Right kidney (tissue), 9 donors: Measurements from ENCODE around the gene ZC3H12A.
A peak's percentile ranks its signal among the peaks of the same experiment; 100 is the strongest.

ENCODE experiments used
- DNase-seq: peaks from one replicate; pipeline ENCODE4 v3.0.0-alpha.2; 2016
- long read RNA-seq, 8 donors: transcript quantifications; one replicate each; lab custom pipeline, GENCODE V29; 2026

Gene ZC3H12A
- long read RNA-seq, donor 1, partial matches to known transcripts: 0 of 1 reads
- long read RNA-seq, donor 1, other reads (novel, unspliced or antisense): 0 of 1 reads
- long read RNA-seq, donor 2: 0 reads
- long read RNA-seq, donor 3: 0 reads
- long read RNA-seq, donor 4, partial matches to known transcripts: 0 of 1 reads
- long read RNA-seq, donor 4, other reads (novel, unspliced or antisense): 0 of 1 reads
- long read RNA-seq, donor 5: 0 reads
- long read RNA-seq, donor 6: 0 reads
- long read RNA-seq, donor 7: 0 reads
- long read RNA-seq, donor 8: 0 reads

DNA sequence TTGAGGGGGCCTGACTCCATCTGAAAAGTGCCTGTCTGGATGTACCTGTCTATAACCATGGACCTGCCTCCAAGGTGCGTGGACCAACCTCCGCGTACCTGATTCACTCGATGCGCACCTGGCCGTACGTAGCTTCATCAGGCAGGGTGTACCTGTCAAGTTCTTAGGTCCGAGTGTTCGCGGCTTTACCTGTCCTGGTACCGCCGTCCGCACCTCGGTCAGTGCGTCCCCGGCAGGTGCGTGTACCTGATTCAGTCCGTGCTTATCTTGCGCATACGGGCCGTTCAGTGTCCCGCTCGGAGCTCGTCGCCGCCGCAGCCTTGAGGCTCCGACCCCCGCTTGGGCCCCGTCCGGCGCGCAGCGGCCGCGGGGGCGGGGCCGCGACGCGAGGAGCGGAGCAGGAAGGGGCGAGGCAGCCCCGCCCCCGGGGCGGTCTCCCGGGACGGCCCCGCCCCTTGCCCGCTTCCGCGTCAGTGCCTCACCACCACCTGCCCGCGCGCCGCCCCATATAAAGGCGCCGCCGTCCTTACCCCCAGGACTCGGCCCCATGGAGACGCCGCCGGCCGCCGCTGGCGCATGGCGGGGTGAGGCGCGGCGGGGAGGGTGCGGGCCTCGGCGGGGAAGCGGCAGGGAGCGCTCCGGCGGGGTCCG lies at the start of gene ZC3H12A:
ZC3H12A (plus strand) TSS at position 535 of the 651 bp plus-strand sequence. CDS start 917 bp downstream, outside the sequence.
- DNase-seq: peak; percentile 88

DNA sequence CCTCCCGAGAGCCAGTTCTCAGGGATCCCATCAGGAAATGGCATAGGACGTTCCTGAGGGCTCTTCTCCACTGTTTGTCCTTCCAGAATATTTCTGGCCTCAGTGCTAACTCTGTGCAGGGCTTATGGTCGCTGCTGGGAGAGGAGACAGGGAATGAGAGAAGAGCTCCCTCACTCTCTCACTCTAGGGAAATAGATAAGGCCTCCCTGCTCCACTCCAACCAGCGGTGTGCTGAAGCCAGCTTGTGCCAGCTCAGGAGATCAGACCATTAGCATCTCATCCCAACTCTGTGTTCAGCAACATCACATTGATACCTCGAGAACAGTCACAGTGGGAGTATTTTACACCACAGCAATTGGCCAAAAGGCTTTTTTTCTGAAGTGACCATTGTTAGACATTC lies 49.2 kb upstream of the ZC3H12A start:
- no peak for DNase-seq

DNA sequence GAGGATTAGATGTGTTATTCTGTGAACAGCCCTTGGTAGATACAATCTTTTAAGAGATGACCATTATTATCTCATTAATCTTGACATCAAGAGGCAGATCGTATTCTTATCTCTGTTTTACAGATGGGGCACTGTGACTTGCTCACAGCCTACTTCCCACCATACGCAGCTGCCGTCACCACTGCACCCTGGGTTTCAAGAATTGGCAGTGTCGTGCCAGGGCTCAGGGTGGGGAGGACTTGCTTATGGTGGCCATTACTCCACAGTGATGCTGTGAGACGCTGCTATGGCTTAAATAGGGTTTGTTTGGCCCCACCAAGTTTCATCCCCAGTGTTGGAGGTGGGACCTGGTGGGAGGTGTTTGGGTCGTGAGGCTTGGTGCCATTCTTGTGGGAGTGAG lies 45.4 kb upstream of the ZC3H12A start:
- no peak for DNase-seq

DNA sequence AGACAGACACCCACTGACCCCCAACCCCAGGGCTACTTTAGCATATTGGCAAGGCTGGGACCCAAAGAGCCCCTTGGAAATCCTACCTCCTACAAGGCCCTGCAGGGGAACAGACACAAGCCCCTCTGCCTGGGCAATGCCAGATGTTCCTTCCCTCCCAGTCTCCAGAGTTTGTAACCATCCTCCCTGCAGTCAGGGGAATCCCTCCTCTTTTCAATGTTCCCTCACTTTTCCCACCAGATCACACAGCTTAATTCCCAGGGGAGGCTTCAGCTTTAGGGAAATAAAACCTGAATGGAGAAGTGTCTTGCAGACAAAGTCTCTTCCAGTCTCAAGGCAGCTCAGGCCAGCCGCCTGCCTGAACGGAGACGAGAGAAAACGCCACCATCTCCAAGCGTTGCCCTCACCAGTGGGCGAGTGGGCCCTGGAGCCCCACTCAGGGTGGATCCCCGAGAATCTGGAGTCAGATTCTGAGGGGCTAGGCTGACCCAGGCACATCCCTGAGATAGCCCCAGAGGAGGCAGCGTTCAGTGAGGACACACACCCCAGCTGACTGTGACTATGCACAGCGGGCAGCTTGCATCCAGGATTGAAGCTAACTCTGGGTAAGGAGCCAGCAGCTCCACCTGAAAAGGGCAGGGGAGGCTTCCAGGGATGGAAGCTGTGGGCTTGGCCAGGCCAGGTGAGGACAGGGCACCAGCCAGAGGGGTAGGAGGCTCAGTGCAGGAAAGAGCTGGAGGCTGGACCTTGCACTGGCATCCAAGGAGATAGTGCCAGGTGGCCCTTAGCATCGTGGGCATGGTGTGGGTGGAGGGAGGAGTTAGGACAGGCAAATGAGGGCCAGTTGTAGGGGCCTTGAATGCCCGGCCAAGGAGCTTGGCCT lies 44.0 kb upstream of the ZC3H12A start:
- DNase-seq: no peak

DNA sequence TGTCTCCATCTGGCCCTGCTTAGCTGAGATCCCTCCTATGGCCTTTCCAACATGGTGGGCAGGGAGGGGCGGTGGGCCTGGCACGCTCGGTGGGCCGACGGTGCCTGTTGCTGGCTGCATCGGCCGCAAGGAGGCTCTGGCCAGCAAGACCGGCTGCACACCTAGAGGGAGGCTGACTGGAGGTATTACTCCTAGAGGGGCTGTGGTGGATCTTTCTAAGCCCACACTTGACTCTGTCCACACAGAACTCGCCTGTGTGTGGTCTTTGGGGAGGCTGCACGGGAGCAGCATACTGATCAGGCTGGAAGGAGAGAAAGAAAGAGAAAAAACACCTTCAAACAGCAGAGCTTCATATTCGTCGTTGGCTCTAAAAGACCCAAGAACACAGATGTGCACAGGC lies 41.7 kb upstream of the ZC3H12A start:
- no peak for DNase-seq

DNA sequence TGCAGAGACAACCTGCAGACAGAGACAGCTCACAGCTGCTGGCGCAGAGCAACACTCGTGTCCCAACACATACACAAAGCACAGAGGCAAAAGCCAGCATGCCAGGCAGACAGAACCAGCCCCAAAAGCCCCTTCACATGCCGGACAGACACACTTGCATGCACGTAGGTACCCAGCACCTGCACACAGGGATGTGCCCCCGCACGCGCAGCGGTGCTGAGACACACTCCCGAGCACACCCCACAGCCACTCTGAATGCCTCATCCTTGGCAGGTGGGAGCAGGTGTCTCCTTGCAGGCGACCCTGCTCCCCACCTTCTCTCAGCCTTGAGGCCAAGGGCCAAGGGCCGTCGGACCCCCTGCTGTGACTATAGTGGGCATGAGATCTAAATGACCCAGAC lies 41.2 kb upstream of the ZC3H12A start:
- DNase-seq: no peak

DNA sequence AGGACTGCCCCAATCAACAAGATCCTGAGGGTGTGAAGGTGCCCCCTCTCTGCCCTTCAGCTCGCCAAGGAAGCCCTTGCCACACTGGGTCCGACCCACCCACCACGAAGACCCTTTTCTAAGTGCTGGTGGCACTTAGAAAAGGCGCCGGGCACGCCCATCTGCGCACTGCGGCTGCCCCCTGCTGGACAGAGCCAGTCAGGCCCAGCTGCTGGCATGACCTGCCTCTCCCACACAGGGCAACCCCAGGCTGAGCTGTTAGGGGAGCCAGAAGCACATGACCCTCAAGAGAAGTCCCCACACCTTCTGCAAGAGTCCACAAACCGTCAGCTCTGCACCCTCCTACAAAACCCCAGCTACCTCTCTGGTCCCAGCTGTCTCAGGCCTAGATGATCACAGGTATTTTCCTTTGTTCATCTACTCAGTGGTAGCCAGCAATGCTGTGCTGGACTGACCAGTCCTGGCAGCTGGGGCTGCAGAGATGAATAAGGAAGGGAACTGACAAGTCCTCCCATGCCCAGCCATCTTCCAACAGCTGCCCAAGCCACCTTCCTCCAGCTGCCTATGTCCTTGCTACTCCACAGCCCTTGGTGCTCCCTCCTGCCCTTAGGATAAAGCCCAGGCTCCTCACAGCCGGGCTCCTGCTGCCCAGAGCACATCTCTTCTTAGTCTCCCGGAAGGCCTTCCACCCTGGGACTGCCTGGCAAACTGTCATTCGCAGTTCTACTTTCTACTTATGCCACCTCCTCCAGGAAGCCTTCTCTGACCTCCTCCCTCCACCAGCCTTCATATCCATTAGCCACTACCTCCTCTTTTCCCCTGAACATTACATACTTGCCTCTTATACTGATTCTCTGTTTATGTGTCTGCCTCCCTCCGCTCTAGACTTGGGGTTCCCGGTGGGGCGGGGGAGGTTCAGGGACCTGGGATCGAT lies 39.8 kb upstream of the ZC3H12A start:
- DNase-seq: peak; percentile 51

DNA sequence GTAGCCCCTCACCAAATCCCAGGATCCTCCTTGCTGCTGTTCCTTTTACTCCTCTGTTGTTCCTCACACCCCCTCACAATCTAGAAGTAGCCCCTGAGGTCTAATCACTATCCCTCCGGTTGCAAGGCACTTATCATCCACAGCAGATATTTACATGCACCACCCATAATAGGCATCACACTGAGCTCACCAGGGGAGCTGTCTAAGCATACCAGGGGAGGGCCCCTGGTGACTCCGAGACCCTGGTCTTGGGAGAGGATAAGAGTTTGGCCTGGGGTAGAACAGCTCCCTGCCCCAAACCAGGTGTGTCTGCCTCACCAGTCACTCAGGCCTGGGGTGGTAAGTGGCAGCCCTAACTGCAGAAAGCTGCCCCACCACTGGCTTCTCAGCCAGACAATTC lies 37.3 kb upstream of the ZC3H12A start:
- no peak for DNase-seq

DNA sequence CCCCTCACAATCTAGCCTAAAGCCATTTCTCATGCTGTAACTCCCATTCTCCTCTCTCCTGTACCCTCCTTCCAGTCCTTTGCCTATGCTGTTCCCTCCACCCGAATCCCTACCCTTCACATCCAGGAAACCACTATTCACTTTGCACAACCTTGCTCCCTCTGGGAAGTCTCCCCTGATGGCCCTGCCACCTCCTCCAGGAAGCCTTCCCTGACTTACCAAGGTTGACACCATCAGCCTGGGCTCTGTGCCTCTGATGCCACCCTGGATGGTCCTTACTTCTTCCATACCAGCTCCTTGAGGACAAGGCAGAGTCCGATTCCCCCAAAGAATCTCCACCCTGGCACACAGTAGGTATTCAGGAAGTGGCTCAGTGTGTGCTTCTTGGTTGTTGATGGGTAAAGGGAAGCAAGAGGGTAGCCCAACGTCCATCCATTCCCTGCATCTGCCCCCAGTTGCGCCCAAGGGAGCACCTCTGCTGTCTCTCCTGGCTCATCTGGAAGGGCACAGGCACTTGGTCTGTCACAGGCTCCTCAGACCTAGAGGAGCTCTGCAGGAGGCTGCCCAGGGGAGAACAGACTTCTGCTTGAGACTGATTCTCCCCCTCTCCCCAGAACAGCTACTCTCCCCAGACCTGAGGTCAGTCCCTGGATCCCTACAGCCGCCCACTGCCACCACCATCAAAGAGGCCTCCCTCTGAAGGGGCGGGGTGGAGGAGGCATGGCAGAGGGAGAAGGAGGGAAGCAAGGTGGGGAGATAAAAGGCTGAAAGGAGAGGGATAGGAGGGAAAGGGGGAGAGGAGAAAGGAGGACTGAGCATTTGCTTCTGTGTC lies 36.1 kb upstream of the ZC3H12A start:
- no peak for DNase-seq

DNA sequence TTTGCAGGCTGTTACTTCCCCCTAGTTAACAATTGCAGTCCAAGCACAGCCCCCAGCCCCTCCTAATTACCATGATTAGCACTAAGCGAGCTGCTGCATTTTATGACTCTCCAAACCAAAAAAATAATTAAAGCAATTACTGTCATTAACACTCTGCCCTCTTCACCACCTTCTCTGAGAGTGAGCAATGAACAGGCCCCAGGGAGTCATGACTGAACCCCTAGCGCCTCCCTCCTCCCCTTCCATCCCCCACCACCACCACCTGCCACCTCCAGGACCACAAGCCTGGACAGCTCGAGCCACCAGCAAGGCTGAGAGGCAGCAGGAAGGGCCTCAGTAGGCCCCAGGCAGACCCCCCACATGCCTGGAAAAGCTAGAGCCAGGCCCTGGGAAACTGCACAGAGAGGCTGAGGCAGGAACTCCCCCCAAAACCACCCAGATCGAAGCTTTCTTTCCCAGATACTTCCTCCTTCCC lies 35.5 kb upstream of the ZC3H12A start:
- no peak for DNase-seq

DNA sequence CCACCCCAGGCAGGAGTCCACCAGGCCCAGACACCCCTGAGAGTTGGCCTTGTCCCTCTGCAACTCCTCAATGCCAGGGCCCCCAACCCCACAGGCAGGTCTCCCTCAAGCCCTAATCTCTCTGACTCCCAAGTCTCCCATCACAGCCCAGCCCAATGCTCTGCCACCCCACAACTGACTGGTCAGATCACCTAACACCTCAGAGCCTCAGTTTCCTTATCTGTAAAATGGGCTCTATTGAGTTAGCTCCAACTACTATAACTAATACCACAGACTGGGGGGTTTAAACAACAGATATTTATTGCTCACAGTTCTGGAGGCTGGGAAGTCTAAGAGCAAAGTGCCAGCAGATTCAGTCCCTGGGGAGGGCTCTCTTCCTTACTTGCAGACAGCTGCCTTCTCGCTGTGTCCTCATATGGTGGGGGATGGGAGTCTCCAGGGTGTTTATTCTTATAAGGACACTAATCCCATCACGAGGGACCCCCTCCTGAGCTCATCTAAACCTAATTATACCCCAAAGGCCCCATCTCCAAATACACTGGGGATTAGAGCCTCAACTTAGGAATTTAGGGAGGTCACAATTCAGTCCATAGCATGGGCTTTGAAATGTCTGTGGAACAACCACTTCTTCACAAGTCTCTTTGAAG lies 34.9 kb upstream of the ZC3H12A start:
- DNase-seq: no peak

DNA sequence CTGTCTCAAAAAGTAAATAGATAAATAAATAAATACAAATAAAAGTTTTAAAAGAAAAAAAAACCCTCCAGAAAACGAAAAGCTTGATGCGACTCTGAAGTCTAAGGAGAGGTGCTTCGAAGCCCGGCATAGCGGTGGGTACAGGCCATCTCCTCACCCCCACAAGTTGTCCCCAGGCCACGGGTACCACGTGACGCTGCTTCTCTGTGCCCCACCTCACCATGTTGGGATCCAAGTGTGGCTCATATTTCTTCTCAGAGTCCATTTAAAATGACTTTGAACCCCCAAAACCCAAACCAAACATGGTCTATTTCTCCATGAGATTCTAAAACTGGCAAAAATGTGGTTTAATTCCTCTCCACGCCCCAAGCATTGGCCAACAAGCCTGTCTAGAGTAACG lies 32.9 kb upstream of the ZC3H12A start:
- DNase-seq: no peak

DNA sequence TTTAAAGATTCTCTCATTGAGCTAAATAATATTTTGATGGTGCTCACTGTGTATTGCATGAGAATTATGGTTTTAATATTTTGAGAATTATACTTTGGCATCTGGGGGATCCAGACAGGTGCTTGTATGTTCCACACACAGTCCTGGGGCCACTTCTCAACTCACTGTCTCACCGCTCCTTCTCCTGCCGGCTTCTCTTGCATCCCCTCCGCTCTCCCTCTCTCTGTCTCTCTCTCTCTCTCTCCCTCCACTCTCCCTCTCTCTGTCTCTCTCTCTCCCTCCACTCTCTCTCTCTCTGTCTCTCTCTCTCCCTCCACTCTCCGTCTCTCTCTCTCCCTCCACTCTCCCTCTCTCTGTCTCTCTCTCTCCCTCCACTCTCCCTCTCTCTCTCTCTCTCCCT lies 32.2 kb upstream of the ZC3H12A start:
- DNase-seq: no peak

DNA sequence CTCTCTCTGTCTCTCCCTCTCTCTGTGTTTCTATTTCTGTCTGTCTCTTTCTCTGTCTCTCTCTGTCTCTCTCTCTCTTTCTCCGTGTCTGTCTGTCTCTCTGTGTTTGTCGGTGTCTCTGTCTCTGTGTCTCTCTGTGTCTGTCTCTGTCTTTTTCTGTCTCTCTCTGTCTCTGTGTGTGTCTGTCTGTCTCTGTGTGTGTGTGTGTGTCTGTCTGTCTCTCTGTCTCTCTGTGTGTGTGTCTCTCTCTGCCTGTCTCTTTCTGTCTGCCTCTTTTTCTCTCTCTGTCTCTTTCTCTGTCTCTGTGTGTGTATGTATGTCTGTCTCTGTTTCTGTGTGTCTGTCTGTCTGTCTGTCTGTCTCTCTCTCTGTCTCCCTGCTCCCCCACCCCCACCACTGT lies 31.7 kb upstream of the ZC3H12A start:
- DNase-seq: no peak

DNA sequence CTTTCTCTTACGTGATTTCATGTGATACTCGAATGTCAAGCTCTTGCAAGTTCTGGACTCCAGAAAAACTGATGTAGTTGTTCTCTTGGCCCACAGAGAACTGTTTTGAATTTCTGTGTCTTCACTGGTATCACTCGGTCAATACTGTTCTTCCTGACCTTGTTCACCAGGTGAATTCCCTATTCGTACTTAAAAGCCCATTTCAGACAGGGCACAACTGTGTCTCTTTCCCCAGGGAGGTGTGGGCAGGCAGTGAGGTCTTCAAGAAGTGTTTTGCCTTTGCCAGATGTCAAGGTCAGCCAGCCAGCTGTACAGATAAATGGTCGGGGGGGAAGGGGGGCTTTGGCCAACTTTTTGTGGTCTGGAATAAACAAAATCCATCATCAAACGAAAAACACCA lies 27.5 kb upstream of the ZC3H12A start:
- no peak for DNase-seq

DNA sequence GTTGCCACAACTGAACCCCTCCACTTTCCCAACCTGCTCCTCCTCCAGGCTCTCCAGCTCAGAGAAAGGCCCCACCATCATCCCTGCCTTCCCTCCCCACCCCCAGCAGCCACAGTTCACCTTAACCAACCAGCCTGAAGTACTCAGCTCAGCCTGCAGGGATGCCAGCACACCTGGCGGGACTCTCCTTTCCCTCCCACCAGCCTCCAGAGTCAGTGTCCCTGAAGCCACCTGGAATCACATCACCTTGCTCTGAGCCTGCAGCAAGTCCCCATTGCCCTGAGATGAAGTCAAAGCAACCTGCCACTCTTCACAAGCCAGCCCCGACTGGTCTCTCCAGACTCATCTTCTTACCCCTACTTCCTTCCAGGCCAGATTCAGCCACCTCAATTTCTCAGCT lies 26.2 kb upstream of the ZC3H12A start:
- DNase-seq: no peak

DNA sequence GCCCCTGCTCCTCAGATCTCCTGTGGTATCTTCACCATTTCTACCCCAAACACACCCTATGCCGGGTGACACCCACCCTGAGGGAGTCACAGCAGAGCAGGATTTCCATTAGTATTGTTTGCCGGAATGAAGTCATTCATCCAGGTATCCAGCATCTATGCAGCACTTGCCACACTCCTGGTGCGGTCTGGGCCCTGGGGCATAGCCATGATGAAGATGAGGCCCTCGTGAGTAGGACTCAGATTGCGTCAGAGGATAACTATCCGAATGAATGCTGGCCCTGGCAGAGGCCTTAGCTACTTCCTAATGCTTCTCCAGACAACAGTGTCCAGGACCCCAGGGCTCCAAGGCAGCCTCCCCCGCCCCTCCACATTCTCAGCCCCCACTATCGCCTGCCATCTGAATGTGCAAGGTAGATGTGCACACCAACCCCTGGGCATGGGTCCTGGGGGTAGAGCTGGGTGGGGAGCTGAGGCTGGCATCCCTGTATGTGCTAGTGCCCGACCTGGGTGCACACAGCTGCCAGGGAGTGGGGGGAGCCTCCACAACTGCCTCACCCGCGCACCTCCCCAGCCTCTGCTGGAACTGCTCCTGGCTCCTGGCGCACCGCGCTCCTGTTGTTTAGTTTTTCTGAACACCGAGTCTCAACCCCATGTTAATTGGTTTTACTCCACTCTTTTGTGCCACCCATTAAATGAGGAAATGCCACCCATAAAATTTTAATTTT lies 25.5 kb upstream of the ZC3H12A start:
- no peak for DNase-seq

DNA sequence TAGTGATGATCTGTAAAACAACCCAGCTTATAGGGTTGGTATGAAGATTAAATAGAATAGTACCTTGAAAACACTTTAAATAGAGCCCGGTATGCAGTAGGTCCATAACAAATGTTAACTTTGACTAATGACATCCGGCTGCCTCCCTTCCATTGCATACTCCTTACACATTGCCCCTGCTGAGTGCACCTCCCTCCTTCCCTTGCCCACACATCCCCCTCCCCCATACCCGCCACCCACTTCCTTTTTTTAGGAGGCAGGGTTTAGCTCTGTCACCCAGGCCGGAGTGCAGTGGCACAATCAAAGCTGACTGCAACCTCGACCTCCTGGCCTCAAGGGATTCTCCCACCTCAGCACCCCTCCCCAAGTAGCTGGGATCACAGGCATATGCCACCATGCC lies 24.4 kb upstream of the ZC3H12A start:
- no peak for DNase-seq

DNA sequence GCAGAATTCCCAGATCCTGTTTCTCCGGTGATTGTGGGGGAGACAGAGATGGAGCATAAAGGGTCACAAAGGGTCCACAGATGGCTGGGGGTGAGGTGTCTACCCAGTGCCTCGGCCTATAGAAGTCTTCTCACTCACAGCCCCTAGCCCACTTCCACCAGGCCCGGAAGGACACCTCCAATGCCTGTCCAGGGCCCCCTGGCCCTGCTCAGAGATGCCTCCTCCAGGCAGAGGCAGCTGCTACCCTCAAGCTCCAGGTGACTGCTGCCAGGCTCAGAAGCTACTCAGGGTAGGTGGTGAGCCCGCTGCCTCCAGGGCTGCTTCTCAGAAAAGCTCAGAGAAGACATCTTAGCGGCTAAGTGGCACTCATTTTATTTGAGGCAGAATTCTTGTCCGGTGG lies 22.0 kb upstream of the ZC3H12A start:
- no peak for DNase-seq

DNA sequence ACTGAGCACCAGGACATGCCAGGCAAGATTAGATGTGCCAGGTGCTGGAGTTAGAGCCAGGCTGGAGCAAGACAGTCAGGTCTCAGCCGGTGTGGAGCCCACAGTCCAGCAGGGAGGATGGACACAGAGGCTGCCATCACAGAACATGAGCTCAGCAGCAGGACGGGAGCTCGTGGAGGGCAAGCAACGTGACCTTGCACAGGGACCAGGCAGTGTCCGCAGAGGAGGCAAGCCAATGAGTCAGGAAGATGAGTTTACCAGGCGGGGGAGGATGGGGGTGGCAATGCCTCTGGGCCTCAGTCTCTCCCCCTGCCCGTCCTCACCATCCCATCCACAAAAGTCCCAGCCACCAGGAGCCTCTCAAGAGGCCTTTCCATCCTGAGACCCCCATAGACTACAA lies 20.7 kb upstream of the ZC3H12A start:
- DNase-seq: no peak
